Fibroblast of lung (primary cell): ENCODE results near the gene PARP3. TPM values are rescaled to one million over a fixed set of nuclear protein-coding genes. Genes with fewer than 3 reads are reported as not detected.

ENCODE experiments used
- DNase-seq, 2 donors: peaks; one replicate each; pipeline versions ENCODE4 v3.0.0 to v3.0.0-alpha.2; 2010; ENCODE audit warnings: low read depth in 2 of 2
- H2AFZ ChIP-seq: 2 replicates; pipeline ENCODE4 v1.5.1; 2012; ENCODE audit warnings: low read length, control low read depth, inconsistent platforms
- H3K27ac ChIP-seq: 2 replicates; pipeline ENCODE4 v1.5.1; 2011; ENCODE audit warnings: low read length, control low read depth; ENCODE audit not compliant: insufficient read depth
- H3K27me3 ChIP-seq: 2 replicates; pipeline ENCODE4 v1.5.1; 2011; ENCODE audit warnings: mild to moderate bottlenecking, low read length; ENCODE audit not compliant: control insufficient read depth, insufficient read depth
- H3K36me3 ChIP-seq: 2 replicates; pipeline ENCODE4 v1.5.1; 2011; ENCODE audit warnings: low read length; ENCODE audit not compliant: control insufficient read depth, insufficient read depth
- H3K4me1 ChIP-seq: 2 replicates; pipeline ENCODE4 v1.5.1; 2011; ENCODE audit warnings: low read length; ENCODE audit not compliant: control insufficient read depth, insufficient read depth; ENCODE audit errors: extremely low read depth
- H3K4me2 ChIP-seq: 2 replicates; pipeline ENCODE4 v1.5.1; 2011; ENCODE audit warnings: low read length, control low read depth; ENCODE audit not compliant: insufficient read depth; ENCODE audit errors: extremely low read depth
- H3K4me3 ChIP-seq, 4 experiments: fragments of 200-600 bp in 1 of 4; sonication (generic) in 1 of 4; replicated peaks in 1 of 4; 2 replicates each; pipeline ENCODE4 v1.5.1; 2011 to 2016; ENCODE audit warnings: low read length in 4 of 4, low read depth in 3 of 4, mild to moderate bottlenecking in 3 of 4, control low read depth in 2 of 4, inconsistent platforms in 1 of 4, mixed read lengths in 1 of 4; ENCODE audit not compliant: insufficient read depth in 1 of 4; ENCODE audit errors: control extremely low read depth in 1 of 4
- H3K79me2 ChIP-seq: 2 replicates; pipeline ENCODE4 v1.5.1; 2012; ENCODE audit warnings: mild to moderate bottlenecking, low read length, inconsistent platforms; ENCODE audit not compliant: control insufficient read depth, insufficient read depth
- H3K9ac ChIP-seq: 2 replicates; pipeline ENCODE4 v1.5.1; 2011; ENCODE audit warnings: mild to moderate bottlenecking, low read length, control low read depth; ENCODE audit not compliant: insufficient read depth
- H3K9me3 ChIP-seq: 2 replicates; pipeline ENCODE4 v1.5.1; 2012; ENCODE audit warnings: low read depth, low read length; ENCODE audit not compliant: control insufficient read depth, insufficient read depth
- H4K20me1 ChIP-seq: 2 replicates; pipeline ENCODE4 v1.5.1; 2011; ENCODE audit warnings: low read length; ENCODE audit not compliant: control insufficient read depth, insufficient read depth; ENCODE audit errors: extremely low read depth
- CTCF ChIP-seq, 2 donors: IDR thresholded peaks in 1 of 2; conservative IDR thresholded peaks in 1 of 2; 1 replicate in 1 of 2; 2 replicates in 1 of 2; pipeline ENCODE4 v1.5.1; 2011 to 2012; ENCODE audit warnings: low read length in 2 of 2, control low read depth in 1 of 2, inconsistent platforms in 1 of 2, low read depth in 1 of 2, mild to moderate bottlenecking in 1 of 2
- EZH2 ChIP-seq: IDR thresholded peaks from 2 replicates; pipeline ENCODE4 v1.5.1; 2012; ENCODE audit warnings: low read length, control low read depth, mild to moderate bottlenecking; ENCODE audit errors: missing control alignments
- polyA plus RNA-seq, 2 donors: library from polyadenylated mRNA; depleted of rRNA in 1 of 2; stranded (reverse) in 1 of 2; unstranded in 1 of 2; fragments of >200 nt; gene quantifications; 2 replicates each; pipeline ENCODE4 v1.2.1, GENCODE V29; 2011 to 2012; ENCODE audit warnings: missing spikeins in 1 of 2
- total RNA-seq: library from RNA; depleted of rRNA; stranded (reverse); fragments of >200 nt; gene quantifications from 2 replicates; pipeline ENCODE4 v1.2.1, GENCODE V29; 2014

Gene PARP3
- total and polyA plus RNA-seq, 2 donors (not counting 1 experiment from before 2014, with no cell fraction given) = 22.8 to 44.1 TPM

- Histone ChIP-seq H3K4me1 (peaks cover 13% of the 10 kb centered on the region), H3K27me3 (no peaks in the 10 kb centered on the region), H3K36me3 (peaks cover 3% of the 10 kb centered on the region), H3K4me3 (no peak overlapping the region), H2AFZ (no peak overlapping the region), H3K79me2 (no peaks in the 10 kb centered on the region), H3K9ac (no peak overlapping the region), H3K9me3 (no peaks in the 10 kb centered on the region), H4K20me1 (no peaks in the 10 kb centered on the region), H3K27ac (no peak overlapping the region), H3K4me2 (no peak overlapping the region)
- TF ChIP-seq CTCF (conservative IDR thresholded peaks at IDR 0.05 in 1 of 2, IDR thresholded peaks at IDR 0.05 in 1 of 2; ENCODE audit: low read depth in 1 of 2, low read length in 2 of 2) = no peak
- TF ChIP-seq EZH2 = no peak
- no peak for DNase-seq
These were observed 4.6 kb downstream of the PARP3 start for GRCh38 chr3:51946796-51947195.

GRCh38 chr3:51947215-51947900 lies 5.2 kb downstream of the PARP3 start:
- no peak for DNase-seq

DNA sequence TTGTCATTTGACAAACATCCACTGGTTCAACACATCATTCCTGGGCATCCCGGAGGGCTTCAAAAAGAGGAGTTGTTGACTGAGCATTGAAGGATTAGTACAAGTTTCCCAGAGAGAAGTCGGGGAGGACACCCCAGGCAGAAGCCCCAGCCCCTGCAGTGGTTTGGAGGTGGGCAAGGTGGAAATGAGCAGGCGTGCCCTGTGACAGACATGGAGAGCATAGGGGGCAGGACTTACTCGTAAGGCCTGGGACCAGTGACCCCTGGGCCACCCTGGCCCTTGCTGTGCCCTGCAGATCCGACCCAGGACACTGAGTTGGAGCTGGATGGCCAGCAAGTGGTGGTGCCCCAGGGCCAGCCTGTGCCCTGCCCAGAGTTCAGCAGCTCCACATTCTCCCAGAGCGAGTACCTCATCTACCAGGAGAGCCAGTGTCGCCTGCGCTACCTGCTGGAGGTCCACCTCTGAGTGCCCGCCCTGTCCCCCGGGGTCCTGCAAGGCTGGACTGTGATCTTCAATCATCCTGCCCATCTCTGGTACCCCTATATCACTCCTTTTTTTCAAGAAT lies 5.9 kb downstream of the PARP3 start:
- H3K79me2 ChIP-seq = no peaks in the 10 kb centered on the region
- no peaks in the 10 kb centered on the region for H4K20me1 ChIP-seq
- H3K4me1 ChIP-seq = peaks cover 3% of the 10 kb centered on the region
- H3K4me2 ChIP-seq = no peak overlapping the region
- no peaks in the 10 kb centered on the region for H3K9me3 ChIP-seq
- DNase-seq = no peak
- no peak overlapping the region for H3K27ac ChIP-seq
- no peak overlapping the region for H3K9ac ChIP-seq
- TF ChIP-seq EZH2 (no peak), CTCF (conservative IDR thresholded peaks at IDR 0.05 in 1 of 2, IDR thresholded peaks at IDR 0.05 in 1 of 2; ENCODE audit: low read depth in 1 of 2, low read length in 2 of 2) (no peak)
- peaks cover 3% of the 10 kb centered on the region for H3K36me3 ChIP-seq
- no peak overlapping the region for H3K4me3 ChIP-seq
- H3K27me3 ChIP-seq = no peaks in the 10 kb centered on the region
- H2AFZ ChIP-seq = no peak overlapping the region

More at GRCh38 chr3:51947215-51947900, 5.2 kb downstream of the PARP3 start:
- Histone ChIP-seq H3K27ac (no peak overlapping the region), H3K4me1 (peaks cover 10% of the 10 kb centered on the region), H4K20me1 (no peaks in the 10 kb centered on the region), H2AFZ (no peak overlapping the region), H3K27me3 (no peaks in the 10 kb centered on the region), H3K9me3 (no peaks in the 10 kb centered on the region), H3K36me3 (peaks cover 3% of the 10 kb centered on the region), H3K4me2 (no peak overlapping the region), H3K9ac (no peak overlapping the region), H3K4me3 (no peak overlapping the region), H3K79me2 (no peaks in the 10 kb centered on the region)
- TF ChIP-seq CTCF (conservative IDR thresholded peaks at IDR 0.05 in 1 of 2, IDR thresholded peaks at IDR 0.05 in 1 of 2; ENCODE audit: low read depth in 1 of 2, low read length in 2 of 2) = no peak
